Measurements from ENCODE around the gene FAM89A.
"Not testable (repeated sequence)": the region's sequence is repeated elsewhere in the genome, so short reads cannot be mapped to it uniquely, and the experiment has no call there.

- TF ChIP-seq CTCF, POLR2A (IDR thresholded peaks at IDR 0.05): not testable (repeated sequence)
These were observed 32.5 kb downstream of the FAM89A start for GRCh38 chr1:231007535-231007934.

All from lower leg skin (tissue), 3 donors.